Osteocyte (in vitro differentiated cells): ENCODE results near the gene SACS. TPM values are rescaled to one million over a fixed set of nuclear protein-coding genes. Genes with fewer than 3 reads are reported as not detected.

Source experiments
- DNase-seq: peaks from one replicate; pipeline ENCODE4 v3.0.0; 2021; ENCODE audit warnings: mixed read lengths; ENCODE audit not compliant: unreplicated experiment; ENCODE audit errors: extremely low spot score
- H3K27ac Mint-ChIP-seq: one replicate; pipeline ENCODE4 v1.8.0; 2021; ENCODE audit warnings: mild to moderate bottlenecking, mixed read lengths; ENCODE audit not compliant: unreplicated experiment
- H3K27me3 Mint-ChIP-seq: one replicate; pipeline ENCODE4 v1.8.0; 2021; ENCODE audit warnings: mixed read lengths; ENCODE audit not compliant: unreplicated experiment
- H3K36me3 Mint-ChIP-seq: one replicate; pipeline ENCODE4 v1.8.0; 2021; ENCODE audit warnings: mixed read lengths; ENCODE audit not compliant: unreplicated experiment
- H3K4me1 Mint-ChIP-seq: one replicate; pipeline ENCODE4 v1.8.0; 2021; ENCODE audit warnings: mixed read lengths; ENCODE audit not compliant: unreplicated experiment
- H3K4me3 Mint-ChIP-seq: one replicate; pipeline ENCODE4 v1.8.0; 2021; ENCODE audit warnings: mild to moderate bottlenecking, moderate library complexity, mixed read lengths; ENCODE audit not compliant: unreplicated experiment
- H3K9me3 Mint-ChIP-seq: one replicate; pipeline ENCODE4 v1.8.0; 2021; ENCODE audit warnings: mixed read lengths; ENCODE audit not compliant: unreplicated experiment
- total RNA-seq: library from RNA; stranded (reverse); gene quantifications from 2 replicates; pipeline ENCODE4 v1.2.1, GENCODE V29; 2021
- TF ChIP-seq, protein P1 (sequence below): fragments of 200-600 bp; sonication (generic); IDR thresholded peaks from 2 replicates; pipeline ENCODE4 v1.5.0; 2021; ENCODE audit warnings: antibody characterized with exemption, mild to moderate bottlenecking, moderate library complexity

Gene SACS
- total RNA-seq, 1 donor from 2014 or later = 32.1 TPM

DNA sequence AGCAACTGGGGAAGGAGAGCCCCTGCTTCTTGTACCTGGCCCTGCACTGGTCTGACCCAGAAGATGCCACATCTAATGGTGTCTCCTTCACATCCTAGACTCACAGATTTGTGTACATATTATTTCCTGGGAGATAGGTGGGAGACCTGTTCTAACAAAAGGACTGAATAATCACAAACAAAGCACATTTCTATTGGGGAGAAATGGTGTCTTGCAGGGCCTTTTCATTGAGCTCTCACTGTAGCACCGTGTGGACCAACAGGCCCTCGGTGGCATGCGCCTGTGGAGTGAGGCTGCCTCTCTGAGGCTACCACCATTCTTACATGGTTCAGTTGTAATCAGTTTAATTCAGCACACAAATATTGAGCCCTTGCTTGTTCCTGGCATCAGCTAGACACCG, 989 bp upstream of the SACS start:
- no peak overlapping the region for H3K4me3 Mint-ChIP-seq

DNA sequence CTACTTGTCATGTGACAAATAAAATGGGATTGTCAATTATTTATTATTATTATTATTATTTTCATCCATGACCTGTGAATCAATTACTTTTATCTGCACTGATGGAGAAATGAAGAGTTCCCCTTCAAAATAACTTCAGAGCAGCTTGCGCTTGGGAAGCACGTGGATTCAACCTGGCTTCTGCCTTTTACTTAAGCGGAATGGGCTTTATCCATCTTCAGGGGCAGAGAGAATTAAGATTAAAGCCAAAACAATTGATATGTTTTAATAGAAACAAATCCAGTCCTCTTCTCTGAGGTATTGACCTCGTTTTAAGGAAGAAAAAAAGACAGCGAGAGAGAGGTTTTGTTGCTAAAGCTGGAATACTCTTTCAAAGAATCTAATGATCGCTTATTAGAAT, 876 bp downstream of the SACS start:
- peak overlapping the region; percentile 52 for H3K4me3 Mint-ChIP-seq
- DNase-seq = peak; percentile 1
- H3K9me3 Mint-ChIP-seq = no peaks in the 10 kb centered on the region
- peaks cover 32% of the 10 kb centered on the region for H3K4me1 Mint-ChIP-seq
- H3K27ac Mint-ChIP-seq = no peak overlapping the region
- TF ChIP-seq, protein P1, sequence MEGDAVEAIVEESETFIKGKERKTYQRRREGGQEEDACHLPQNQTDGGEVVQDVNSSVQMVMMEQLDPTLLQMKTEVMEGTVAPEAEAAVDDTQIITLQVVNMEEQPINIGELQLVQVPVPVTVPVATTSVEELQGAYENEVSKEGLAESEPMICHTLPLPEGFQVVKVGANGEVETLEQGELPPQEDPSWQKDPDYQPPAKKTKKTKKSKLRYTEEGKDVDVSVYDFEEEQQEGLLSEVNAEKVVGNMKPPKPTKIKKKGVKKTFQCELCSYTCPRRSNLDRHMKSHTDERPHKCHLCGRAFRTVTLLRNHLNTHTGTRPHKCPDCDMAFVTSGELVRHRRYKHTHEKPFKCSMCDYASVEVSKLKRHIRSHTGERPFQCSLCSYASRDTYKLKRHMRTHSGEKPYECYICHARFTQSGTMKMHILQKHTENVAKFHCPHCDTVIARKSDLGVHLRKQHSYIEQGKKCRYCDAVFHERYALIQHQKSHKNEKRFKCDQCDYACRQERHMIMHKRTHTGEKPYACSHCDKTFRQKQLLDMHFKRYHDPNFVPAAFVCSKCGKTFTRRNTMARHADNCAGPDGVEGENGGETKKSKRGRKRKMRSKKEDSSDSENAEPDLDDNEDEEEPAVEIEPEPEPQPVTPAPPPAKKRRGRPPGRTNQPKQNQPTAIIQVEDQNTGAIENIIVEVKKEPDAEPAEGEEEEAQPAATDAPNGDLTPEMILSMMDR = no peak
- no peaks in the 10 kb centered on the region for H3K27me3 Mint-ChIP-seq
- H3K36me3 Mint-ChIP-seq = no peaks in the 10 kb centered on the region

More for the DNA sequence above, 989 bp upstream of the SACS start:
- H3K36me3 Mint-ChIP-seq = no peaks in the 10 kb centered on the region
- no peaks in the 10 kb centered on the region for H3K27me3 Mint-ChIP-seq
- DNase-seq = peak; percentile 36
- no peaks in the 10 kb centered on the region for H3K9me3 Mint-ChIP-seq
- no peak overlapping the region for H3K27ac Mint-ChIP-seq
- TF ChIP-seq, protein P1 = no peak
- H3K4me1 Mint-ChIP-seq = peaks cover 22% of the 10 kb centered on the region

DNA sequence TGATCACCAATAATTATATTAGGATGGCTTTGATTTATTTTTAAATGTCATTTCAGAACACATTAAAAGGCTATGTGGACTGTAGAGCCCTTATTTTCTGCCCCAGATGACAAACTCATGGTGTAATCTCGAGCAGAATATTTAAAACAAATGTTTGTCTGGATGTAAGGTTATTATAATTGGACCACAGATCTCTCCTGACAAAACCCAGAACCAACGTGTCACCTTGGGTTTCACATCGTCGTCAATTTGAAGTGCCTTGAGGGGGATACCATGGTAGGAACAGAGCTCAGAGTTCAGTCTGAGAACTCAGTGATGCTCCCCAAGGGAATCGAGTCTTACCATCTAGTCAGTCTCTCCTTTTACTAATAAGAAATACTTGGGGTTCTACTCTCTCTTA, 2.8 kb downstream of the SACS start:
- H3K4me3 Mint-ChIP-seq = no peak overlapping the region
- H3K4me1 Mint-ChIP-seq = peaks cover 48% of the 10 kb centered on the region
- no peaks in the 10 kb centered on the region for H3K9me3 Mint-ChIP-seq
- no peaks in the 10 kb centered on the region for H3K36me3 Mint-ChIP-seq
- H3K27me3 Mint-ChIP-seq = no peaks in the 10 kb centered on the region
- H3K27ac Mint-ChIP-seq = no peak overlapping the region
- TF ChIP-seq, protein P1 = no peak
- peak; percentile 0 for DNase-seq

DNA sequence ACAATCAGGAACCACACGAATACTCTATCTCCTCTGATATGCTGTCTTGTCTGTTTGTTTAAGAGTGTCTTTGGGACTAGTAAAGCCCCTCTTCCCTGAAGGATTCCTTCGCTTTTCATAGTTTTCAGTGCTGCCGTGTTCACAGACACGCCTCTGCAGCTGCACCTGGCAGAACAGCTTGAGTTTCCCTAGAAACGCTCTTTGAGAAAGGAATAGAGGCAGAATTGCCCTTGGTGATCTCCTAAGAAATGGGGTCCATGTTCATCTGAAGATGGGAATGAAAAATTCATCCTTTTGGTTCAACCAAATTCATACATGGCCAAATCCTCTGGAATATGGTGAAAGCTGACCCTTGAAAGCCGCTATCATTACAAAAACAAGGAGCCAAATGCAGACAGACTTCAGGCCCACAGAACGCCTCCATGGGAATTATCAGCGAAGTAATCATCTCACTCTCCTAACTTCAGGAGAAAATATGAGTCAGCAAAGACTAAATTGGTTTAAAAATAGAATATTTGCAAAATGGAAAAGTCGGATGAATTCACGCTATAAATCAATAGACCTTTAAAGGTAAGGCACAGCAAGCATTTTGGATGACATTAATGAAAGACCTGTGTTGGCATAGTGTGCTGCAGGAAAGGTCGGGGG, 5.5 kb downstream of the SACS start:
- H3K9me3 Mint-ChIP-seq = no peaks in the 10 kb centered on the region
- TF ChIP-seq, protein P1 = no peak
- no peaks in the 10 kb centered on the region for H3K36me3 Mint-ChIP-seq
- H3K27ac Mint-ChIP-seq = peak overlapping the region; percentile 90
- DNase-seq = no peak
- H3K4me3 Mint-ChIP-seq = peak overlapping the region; percentile 66
- peaks cover 46% of the 10 kb centered on the region for H3K4me1 Mint-ChIP-seq
- H3K27me3 Mint-ChIP-seq = no peaks in the 10 kb centered on the region

DNA sequence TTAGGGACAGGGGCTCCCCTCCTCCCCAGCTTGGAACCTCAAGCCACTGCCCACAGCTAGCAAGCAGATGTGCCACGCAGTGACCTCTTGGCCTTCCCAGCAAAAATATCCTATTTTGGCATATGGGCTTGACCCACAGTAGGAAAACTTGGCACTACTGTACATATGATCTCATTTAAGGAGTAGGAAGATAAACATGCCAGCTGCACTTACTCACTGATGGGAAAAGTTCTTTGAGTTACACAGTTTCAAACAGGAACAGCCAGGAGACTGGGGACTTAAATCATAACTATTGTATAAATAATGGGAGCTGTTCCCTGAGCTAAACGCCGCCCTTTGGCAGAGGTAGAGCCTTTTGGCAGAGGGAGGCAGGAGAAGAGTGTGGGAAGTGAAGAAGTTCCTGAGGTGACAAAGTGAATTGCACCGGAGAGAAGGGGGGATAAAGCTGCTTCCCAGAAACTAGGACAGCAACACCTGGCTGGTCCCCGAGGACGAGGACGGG, 6.1 kb downstream of the SACS start:
- no peaks in the 10 kb centered on the region for H3K9me3 Mint-ChIP-seq
- H3K4me1 Mint-ChIP-seq = peaks cover 43% of the 10 kb centered on the region
- DNase-seq = no peak
- no peaks in the 10 kb centered on the region for H3K36me3 Mint-ChIP-seq
- peak overlapping the region; percentile 66 for H3K4me3 Mint-ChIP-seq
- H3K27me3 Mint-ChIP-seq = no peaks in the 10 kb centered on the region
- H3K27ac Mint-ChIP-seq = peak overlapping the region; percentile 90
- TF ChIP-seq, protein P1 = no peak
